Osteoblast (primary cell): ENCODE data around the gene NFKBIA. TPM values are rescaled to one million over a fixed set of nuclear protein-coding genes. Genes with fewer than 3 reads are reported as not detected.

Experiments
- DNase-seq: peaks from one replicate; pipeline ENCODE4 v3.0.0; 2011; ENCODE audit warnings: low spot score, mixed read lengths; ENCODE audit not compliant: insufficient read length; ENCODE audit errors: missing footprints
- H2AFZ ChIP-seq: 2 replicates; pipeline ENCODE4 v1.6.0; 2011; ENCODE audit warnings: mild to moderate bottlenecking, low read length
- H3K27ac ChIP-seq: 2 replicates; pipeline ENCODE4 v1.5.1; 2011; ENCODE audit warnings: mild to moderate bottlenecking, low read depth, low read length, moderate library complexity
- H3K27me3 ChIP-seq: 2 replicates; pipeline ENCODE4 v1.6.0; 2012; ENCODE audit warnings: mild to moderate bottlenecking, control low read depth, inconsistent platforms, low read length, moderate library complexity; ENCODE audit not compliant: insufficient read depth
- H3K36me3 ChIP-seq: 2 replicates; pipeline ENCODE4 v1.5.1; 2011; ENCODE audit warnings: mild to moderate bottlenecking, low read length, control low read depth, moderate library complexity; ENCODE audit not compliant: insufficient read depth
- H3K4me1 ChIP-seq: 2 replicates; pipeline ENCODE4 v1.5.1; 2011; ENCODE audit warnings: mild to moderate bottlenecking, low read length, control low read depth, moderate library complexity; ENCODE audit not compliant: insufficient read depth
- H3K4me2 ChIP-seq: 2 replicates; pipeline ENCODE4 v1.6.0; 2011; ENCODE audit warnings: mild to moderate bottlenecking, low read length; ENCODE audit not compliant: insufficient read depth
- H3K4me3 ChIP-seq: fragments of 200-600 bp; sonication (generic); 3 replicates; pipeline ENCODE4 v1.5.1; 2012; ENCODE audit warnings: mild to moderate bottlenecking, low read length, inconsistent platforms; ENCODE audit not compliant: insufficient read depth
- H3K79me2 ChIP-seq: 2 replicates; pipeline ENCODE4 v1.6.0; 2012; ENCODE audit warnings: mild to moderate bottlenecking, low read length, control low read depth, inconsistent platforms; ENCODE audit not compliant: insufficient read depth
- H3K9me3 ChIP-seq: 2 replicates; pipeline ENCODE4 v1.5.1; 2011; ENCODE audit warnings: low read depth, low read length, control low read depth
- H4K20me1 ChIP-seq: 2 replicates; pipeline ENCODE4 v1.6.0; 2012; ENCODE audit warnings: mild to moderate bottlenecking, low read length, control low read depth; ENCODE audit not compliant: insufficient read depth
- CTCF ChIP-seq: IDR thresholded peaks from 2 replicates; pipeline ENCODE4 v1.5.1; 2011; ENCODE audit warnings: mild to moderate bottlenecking, low read depth, low read length, moderate library complexity; ENCODE audit errors: extremely low read depth
- total RNA-seq: library from RNA; depleted of rRNA; stranded (reverse); fragments of >200 nt; gene quantifications from 2 replicates; pipeline ENCODE4 v1.2.3, GENCODE V29; 2012

NFKBIA gene
- total RNA-seq, 1 donor, result 51.0 TPM

GRCh38 chr14:35420036-35420811 is 15.7 kb upstream of the NFKBIA start:
- Histone ChIP-seq H3K27ac (peak overlapping the region; percentile 50), H3K9me3 (no peaks in the 10 kb centered on the region), H3K79me2 (no peaks in the 10 kb centered on the region), H3K36me3 (no peaks in the 10 kb centered on the region), H3K27me3 (no peaks in the 10 kb centered on the region), H3K4me1 (peaks cover 34% of the 10 kb centered on the region), H4K20me1 (no peaks in the 10 kb centered on the region), H3K4me2 (peak overlapping the region; percentile 62), H3K4me3 (peak overlapping the region; percentile 18), H2AFZ (peak overlapping the region; percentile 38)
- TF ChIP-seq CTCF, result no peak
- DNase-seq, result no peak

- Histone ChIP-seq H3K9me3 (no peaks in the 10 kb centered on the region), H3K27me3 (no peaks in the 10 kb centered on the region), H2AFZ (peak overlapping the region; percentile 38), H3K4me2 (peak overlapping the region; percentile 62), H3K4me1 (peaks cover 40% of the 10 kb centered on the region), H3K36me3 (no peaks in the 10 kb centered on the region), H3K4me3 (no peak overlapping the region), H3K27ac (no peak overlapping the region), H3K79me2 (no peaks in the 10 kb centered on the region), H4K20me1 (no peaks in the 10 kb centered on the region)
- TF ChIP-seq CTCF, result no peak
- no peak for DNase-seq
These were observed 14.9 kb upstream of the NFKBIA start for GRCh38 chr14:35419429-35419841.

GRCh38 chr14:35418093-35418492 is 13.5 kb upstream of the NFKBIA start:
- Histone ChIP-seq H3K4me1 (peaks cover 46% of the 10 kb centered on the region), H3K9me3 (no peaks in the 10 kb centered on the region), H3K4me2 (no peak overlapping the region), H3K27me3 (no peaks in the 10 kb centered on the region), H3K4me3 (no peak overlapping the region), H3K27ac (no peak overlapping the region), H3K79me2 (no peaks in the 10 kb centered on the region), H2AFZ (no peak overlapping the region), H3K36me3 (no peaks in the 10 kb centered on the region), H4K20me1 (no peaks in the 10 kb centered on the region)
- no peak for TF ChIP-seq CTCF
- DNase-seq, result no peak

GRCh38 chr14:35416108-35416750 is 11.7 kb upstream of the NFKBIA start:
- TF ChIP-seq CTCF, result no peak
- Histone ChIP-seq H3K9me3 (no peaks in the 10 kb centered on the region), H3K4me1 (peaks cover 34% of the 10 kb centered on the region), H3K27ac (peak overlapping the region; percentile 5), H2AFZ (peak overlapping the region; percentile 78), H3K4me3 (no peak overlapping the region), H3K4me2 (peak overlapping the region; percentile 13), H4K20me1 (no peaks in the 10 kb centered on the region), H3K27me3 (no peaks in the 10 kb centered on the region), H3K36me3 (no peaks in the 10 kb centered on the region), H3K79me2 (no peaks in the 10 kb centered on the region)
- no peak for DNase-seq
